ENCODE results near the gene MRPL44.
A peak's percentile ranks its signal among the peaks of the same experiment; 100 is the strongest.

Gene MRPL44

GRCh38 chr2:223957092-223957851, at the start of gene MRPL44:
TSS of gene MRPL44 (plus strand) at chr2:223957463. CDS start at chr2:223957473, 10 bp downstream.
- DNase-seq = peak; percentile 99

- no peak for DNase-seq
Measured at GRCh38 chr2:223908304-223908998, 48.8 kb upstream of the MRPL44 start.

GRCh38 chr2:223909001-223909741, 48.1 kb upstream of the MRPL44 start:
- no peak for DNase-seq

GRCh38 chr2:223914324-223914723, 42.9 kb upstream of the MRPL44 start:
- no peak for DNase-seq

DNA sequence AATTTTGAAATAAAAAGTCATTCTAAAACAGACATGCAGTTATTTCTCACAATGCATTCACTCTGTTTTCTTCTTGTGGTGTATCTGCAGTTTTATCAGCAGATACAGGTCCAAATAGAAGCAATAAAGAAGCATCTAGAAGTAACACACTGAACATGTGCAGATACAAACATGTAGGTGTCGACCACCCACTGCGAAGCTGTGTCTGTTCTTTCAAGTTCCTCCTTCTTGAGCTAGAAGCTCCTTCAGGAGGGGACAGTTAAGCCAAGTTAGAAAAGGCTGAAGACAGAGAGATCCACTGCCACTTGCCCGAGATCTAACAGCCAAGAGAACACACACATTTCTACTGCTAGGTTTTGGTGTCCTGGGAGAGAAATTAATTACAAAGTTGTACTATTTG, 42.2 kb upstream of the MRPL44 start:
- DNase-seq = no peak

DNA sequence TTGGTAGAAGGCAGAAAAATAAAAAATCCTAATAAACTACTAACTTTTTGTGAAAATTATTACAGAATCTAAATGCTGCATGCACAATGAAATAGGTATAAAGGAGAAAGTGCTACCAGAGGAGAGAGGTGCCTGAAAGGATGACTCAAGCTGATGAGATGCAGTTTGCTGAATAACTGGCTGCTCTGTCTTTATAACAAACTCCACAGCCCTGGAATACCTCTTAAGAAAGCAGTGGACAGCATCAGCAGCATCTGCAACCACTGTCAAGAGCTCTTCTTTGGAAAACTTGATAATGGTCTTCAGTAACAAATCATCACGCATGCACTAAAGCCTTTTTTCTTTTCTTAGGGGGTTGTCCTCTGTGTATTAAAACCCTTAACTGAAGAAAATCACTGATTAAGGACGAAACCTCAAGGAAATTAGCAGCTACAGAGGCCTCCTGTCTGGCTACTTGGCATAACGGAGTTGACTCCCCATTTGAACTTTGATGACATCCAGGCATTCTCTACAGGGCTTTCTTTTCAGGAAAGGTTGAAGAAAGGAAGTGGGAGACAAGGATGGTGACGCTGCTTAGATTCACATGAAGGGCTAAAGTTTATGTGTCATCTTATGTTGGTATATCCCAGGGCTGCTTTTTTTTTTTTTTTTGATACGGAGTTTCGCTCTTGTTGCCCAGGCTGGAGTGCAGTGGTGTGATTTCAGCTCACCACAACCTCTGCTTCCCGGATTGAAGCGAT, 40.9 kb upstream of the MRPL44 start:
- no peak for DNase-seq

- no peak for DNase-seq
Measured at GRCh38 chr2:223918671-223919134, 38.6 kb upstream of the MRPL44 start.

DNA sequence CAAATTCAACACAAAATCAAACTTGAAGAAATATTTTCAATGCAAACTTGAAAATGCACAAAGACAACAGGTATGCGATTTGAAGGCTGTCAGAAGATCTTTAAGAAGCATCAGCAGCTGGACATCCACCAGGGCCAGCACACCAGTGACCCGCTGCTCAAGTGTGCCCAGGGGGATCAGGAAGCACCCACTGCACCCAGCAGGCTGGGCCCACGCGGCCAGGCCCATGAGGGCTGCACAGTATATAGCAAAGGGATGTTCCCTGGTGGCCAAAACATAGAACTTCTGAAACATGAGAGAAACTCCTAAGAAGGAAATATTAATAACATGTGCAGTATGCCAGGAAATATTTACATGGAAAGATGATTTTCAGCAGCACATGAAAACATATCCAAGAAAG, 37.2 kb upstream of the MRPL44 start:
- no peak for DNase-seq

- DNase-seq = no peak
Measured at GRCh38 chr2:223921204-223921603, 36.1 kb upstream of the MRPL44 start.

- DNase-seq = no peak
Measured at GRCh38 chr2:223922308-223922707, 35.0 kb upstream of the MRPL44 start.

DNA sequence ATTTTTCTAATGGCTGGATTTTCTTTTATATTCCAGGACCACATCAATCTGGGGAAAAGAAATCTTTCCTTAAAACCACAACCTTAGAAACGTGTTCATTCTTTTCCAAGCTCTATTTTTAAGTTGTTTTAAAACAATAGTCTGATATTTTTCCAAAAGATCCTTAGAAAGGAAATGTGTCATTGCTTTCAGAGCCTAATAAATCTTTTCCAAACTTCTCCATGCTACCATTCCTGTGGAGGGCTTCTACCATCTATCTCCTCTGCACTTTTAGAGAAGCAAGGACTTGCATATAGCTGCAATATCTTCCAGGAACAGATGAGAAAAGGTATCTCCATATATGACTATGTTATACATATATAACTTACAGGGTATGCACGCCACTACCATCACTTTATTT, 33.3 kb upstream of the MRPL44 start:
- DNase-seq = no peak

GRCh38 chr2:223925106-223925505, 32.2 kb upstream of the MRPL44 start:
- no peak for DNase-seq

DNA sequence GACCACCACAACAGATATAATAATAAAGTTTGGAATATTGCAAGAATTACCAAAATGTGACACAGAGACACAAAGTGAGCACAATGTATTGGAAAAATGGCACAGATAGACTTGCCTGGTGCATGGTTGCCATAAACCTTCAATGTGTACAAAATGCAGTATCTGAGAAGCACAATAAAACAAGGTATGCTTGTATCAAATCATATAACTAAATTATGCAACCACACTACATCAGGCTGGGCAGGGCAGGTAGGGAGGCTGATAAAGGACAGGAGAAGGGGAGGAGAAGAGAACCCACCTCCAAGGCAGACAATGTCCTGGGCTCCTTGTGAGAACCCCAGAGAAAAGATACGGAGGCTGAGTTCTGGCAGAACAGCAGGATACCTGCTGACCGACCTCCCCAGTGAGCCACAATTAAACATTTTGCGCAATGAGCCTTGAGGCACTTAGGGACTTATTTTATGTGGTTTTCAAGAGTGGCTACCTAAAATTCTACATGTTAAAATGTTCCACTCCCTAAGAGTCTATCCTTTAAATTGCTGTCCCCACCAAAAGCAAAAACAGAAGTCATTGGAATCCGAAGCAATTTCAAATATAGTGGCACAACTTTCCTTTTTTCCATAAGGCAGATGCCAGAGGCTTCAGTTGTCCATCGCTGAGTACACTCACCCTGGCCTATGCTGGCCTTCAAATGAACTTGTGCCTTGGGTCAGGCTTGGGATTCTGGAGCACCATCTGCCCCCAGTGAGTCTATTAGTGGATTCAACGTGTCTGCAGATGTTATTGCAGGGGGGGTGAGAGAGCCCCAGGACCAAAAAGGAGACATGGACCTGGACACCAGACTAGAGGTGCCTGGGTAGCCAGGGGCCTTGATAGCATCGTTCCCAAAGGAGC, 28.9 kb upstream of the MRPL44 start:
- DNase-seq = no peak

DNA sequence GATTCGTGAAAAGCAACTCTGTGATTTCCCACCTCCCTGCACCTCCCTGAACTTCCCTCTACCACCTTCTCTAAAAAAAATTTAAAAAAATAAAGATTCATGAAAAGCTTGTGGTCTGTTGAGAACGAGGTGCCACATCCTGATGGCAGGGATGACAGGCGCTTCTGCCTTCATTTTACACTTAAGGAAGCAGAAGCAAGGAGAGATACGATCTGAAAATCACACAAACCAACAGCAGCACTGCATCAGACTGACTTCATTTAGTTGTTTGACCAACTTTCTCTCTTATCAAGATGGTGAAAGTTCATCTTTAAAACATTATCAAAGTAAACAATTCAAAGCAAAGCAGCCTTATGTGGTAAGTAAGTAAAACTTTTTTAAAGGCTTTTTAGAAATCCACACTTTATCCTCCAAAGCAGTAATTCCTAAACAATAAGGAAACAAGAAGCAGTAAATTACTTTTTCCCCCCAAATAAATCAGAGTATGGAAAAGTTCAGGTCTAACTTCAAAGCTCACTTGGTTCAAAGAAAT, 27.6 kb upstream of the MRPL44 start:
- no peak for DNase-seq

- DNase-seq = no peak
Measured at GRCh38 chr2:223930103-223930976, 26.9 kb upstream of the MRPL44 start.

DNA sequence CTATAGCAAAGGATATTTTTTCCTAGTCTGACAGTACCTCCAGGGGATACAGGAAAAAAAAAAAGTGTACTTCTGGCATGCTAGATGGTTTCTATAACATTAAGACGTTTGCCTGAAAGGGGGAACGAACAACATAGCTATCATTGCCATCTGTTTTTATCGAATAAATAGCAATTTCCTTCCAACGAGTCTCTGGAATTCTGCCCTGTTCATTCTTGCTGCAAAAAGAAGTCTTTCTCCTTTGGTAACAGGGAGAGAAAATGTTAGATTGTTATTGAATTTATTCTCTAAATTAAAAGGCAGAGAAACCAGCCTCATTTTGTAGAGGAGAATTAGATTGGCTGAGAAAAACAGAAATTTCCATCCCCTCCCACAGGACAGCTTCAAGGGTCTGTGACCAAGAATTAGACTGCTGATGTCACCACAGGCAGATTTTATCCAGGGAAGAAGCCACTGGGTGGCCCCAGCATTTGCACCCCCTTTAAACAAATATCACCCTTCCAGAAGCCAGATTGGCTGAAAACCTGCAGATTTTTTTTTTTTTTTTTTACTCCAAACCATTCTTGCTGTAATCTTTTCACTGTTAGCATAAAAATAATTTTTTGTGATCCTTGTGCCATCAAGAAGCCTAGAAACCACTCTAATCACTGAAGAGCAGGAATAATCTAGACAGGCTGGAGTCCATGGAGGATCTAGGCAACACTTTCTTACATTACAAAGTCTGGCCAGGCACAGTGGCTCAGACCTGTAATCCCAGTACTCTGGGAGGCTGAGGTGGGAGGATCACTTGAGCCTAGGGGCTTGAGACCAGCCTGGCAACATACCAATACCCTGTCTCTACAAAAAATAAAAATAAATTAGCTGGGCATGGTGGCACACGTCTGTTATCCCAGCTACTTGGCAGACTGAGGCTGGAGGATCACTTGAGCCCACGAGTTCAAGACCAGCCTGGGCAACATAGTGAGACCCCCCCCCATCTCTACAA, 24.2 kb upstream of the MRPL44 start:
- DNase-seq = no peak

GRCh38 chr2:223934870-223935269, 22.4 kb upstream of the MRPL44 start:
- DNase-seq = no peak

DNA sequence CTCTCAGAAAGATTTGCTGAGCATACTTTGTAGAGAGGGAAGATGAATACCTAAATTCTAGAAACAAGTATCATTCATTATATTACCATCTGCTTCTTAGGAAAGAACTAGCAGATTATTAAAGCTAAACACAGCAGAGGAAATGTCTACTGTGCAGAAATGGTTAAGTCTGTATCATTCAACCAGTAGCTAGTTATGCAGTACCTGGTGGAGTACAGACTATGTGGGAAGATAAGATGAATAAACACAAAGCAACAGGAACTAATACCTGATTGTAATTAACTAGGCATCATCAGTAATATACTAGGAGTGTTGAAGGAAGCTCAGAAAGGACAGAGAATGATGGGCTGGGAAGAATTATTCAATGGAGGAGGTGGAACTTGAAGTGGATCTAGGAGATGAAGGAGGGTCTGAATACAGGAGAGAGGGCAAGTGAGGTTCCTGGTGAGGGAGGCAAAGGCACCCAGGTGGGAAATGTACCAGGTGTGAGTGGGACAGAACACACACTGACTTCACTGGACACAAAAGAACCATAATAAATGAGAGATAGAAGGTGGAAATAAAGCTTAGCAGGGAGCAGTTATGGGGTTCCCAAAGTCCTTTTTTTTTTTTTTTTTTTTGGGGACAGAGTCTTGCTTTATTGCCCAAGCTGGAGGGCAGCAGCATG, 21.7 kb upstream of the MRPL44 start:
- DNase-seq = no peak

DNA sequence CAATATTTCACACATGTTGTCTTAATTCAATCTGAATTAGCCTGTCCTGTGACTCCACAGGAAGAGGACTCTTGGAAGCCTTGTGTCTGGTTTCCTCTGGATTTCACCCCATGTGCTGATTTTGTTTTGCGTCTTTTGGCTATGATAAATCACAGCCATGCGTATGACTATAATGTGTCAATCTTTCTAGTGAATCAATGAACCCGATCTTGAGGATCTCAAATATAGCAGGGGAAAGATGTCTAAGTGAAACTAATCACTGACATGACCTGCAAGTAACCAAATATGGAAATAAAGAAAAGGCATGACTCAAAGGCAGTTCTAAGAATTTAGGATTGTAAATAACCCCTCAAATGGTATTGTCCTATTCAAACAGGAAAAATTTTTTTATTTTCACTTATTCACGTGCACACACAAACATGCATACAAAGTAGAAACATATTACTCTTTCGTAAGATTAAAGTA, 20.4 kb upstream of the MRPL44 start:
- DNase-seq = no peak
